Liver (tissue), 2 donors: ENCODE results near the gene ARFGAP2.

Experiments
- FOXA2 ChIP-seq: IDR thresholded peaks from 2 replicates; pipeline ENCODE4 v1.6.1; 2016; ENCODE audit warnings: antibody characterized with exemption
- JUND ChIP-seq, 2 donors: IDR thresholded peaks; 2 replicates each; pipeline ENCODE4 v1.6.1; 2016; ENCODE audit warnings: antibody characterized with exemption in 2 of 2
- donor health status: healthy.

GRCh38 chr11:47149782-47150181, 26.9 kb downstream of the ARFGAP2 start:
- no peak for TF ChIP-seq FOXA2
- no peak for TF ChIP-seq JUND (IDR thresholded peaks at IDR 0.05)
